HT-29 (cell line): ENCODE results near the gene ZNF609. TPM values are rescaled to one million over a fixed set of nuclear protein-coding genes. Genes with fewer than 3 reads are reported as not detected.
A peak's percentile ranks its signal among the peaks of the same experiment; 100 is the strongest.

ENCODE experiments used
- DNase-seq: peaks from one replicate; pipeline ENCODE4 v3.0.0-alpha.2; 2015; ENCODE audit warnings: low spot score
- total RNA-seq: library from RNA; depleted of rRNA; stranded (reverse); fragments of >200 nt; shearing (Covaris generic); gene quantifications from 2 replicates; pipeline ENCODE4 v1.2.3, GENCODE V29; 2014

The ZNF609 gene
- total RNA-seq, 1 experiment from 2014 or later = 22.8 TPM

- DNase-seq = no peak
Observed at GRCh38 chr15:64695561-64695992, 235.2 kb downstream of the ZNF609 start.

GRCh38 chr15:64696481-64696880 lies 236.1 kb downstream of the ZNF609 start:
- no peak for DNase-seq

GRCh38 chr15:64697911-64698369 lies 237.6 kb downstream of the ZNF609 start:
- no peak for DNase-seq

- DNase-seq = no peak
Observed at GRCh38 chr15:64698823-64699222, 238.4 kb downstream of the ZNF609 start.

GRCh38 chr15:64699751-64700388 lies 239.5 kb downstream of the ZNF609 start:
- no peak for DNase-seq

- no peak for DNase-seq
Observed at GRCh38 chr15:64701051-64701450, 240.7 kb downstream of the ZNF609 start.

GRCh38 chr15:64701482-64702184 lies 241.3 kb downstream of the ZNF609 start:
- DNase-seq = no peak

- peak; percentile 93 for DNase-seq
Observed at GRCh38 chr15:64702816-64703631, 242.6 kb downstream of the ZNF609 start.

- no peak for DNase-seq
Observed at GRCh38 chr15:64703632-64703959, 243.2 kb downstream of the ZNF609 start.

GRCh38 chr15:64705006-64705405 lies 244.6 kb downstream of the ZNF609 start:
- DNase-seq = no peak

GRCh38 chr15:64706011-64706911 lies 245.9 kb downstream of the ZNF609 start:
- DNase-seq = no peak

- DNase-seq = no peak
Observed at GRCh38 chr15:64710676-64711428, 250.5 kb downstream of the ZNF609 start.

- no peak for DNase-seq
Observed at GRCh38 chr15:64712353-64712752, 252.0 kb downstream of the ZNF609 start.

GRCh38 chr15:64713592-64713991 lies 253.2 kb downstream of the ZNF609 start:
- DNase-seq = no peak

- DNase-seq = no peak
Observed at GRCh38 chr15:64716452-64716851, 256.1 kb downstream of the ZNF609 start.

GRCh38 chr15:64717130-64717529 lies 256.8 kb downstream of the ZNF609 start:
- no peak for DNase-seq

- no peak for DNase-seq
Observed at GRCh38 chr15:64717735-64718495, 257.5 kb downstream of the ZNF609 start.

GRCh38 chr15:64720188-64720587 lies 259.8 kb downstream of the ZNF609 start:
- peak; percentile 50 for DNase-seq

GRCh38 chr15:64730151-64730550 lies 269.8 kb downstream of the ZNF609 start:
- no peak for DNase-seq
